ENCODE data around the gene MSTO1.
"Not testable (repeated sequence)": the region's sequence is repeated elsewhere in the genome, so short reads cannot be mapped to it uniquely, and the experiment has no call there.

Gene MSTO1

GRCh38 chr1:155596864-155597263 is 13.2 kb upstream of the MSTO1 start:
- Mint-ChIP-seq H3K36me3 (ENCODE audit: low read depth) (no peaks in the 10 kb centered on the region), H3K4me3 (no peak overlapping the region), H3K27ac (no peak overlapping the region), H3K9me3 (no peaks in the 10 kb centered on the region), H3K4me1 (ENCODE audit: low read depth) (peaks cover 13% of the 10 kb centered on the region), H3K27me3 (no peaks in the 10 kb centered on the region)

GRCh38 chr1:155598842-155599331 is 11.1 kb upstream of the MSTO1 start:
- Mint-ChIP-seq H3K27ac (peak overlapping the region; percentile 66), H3K4me3 (peak overlapping the region; percentile 71), H3K9me3 (no peaks in the 10 kb centered on the region), H3K27me3 (no peaks in the 10 kb centered on the region), H3K36me3 (ENCODE audit: low read depth) (no peaks in the 10 kb centered on the region), H3K4me1 (ENCODE audit: low read depth) (peaks cover 11% of the 10 kb centered on the region)

GRCh38 chr1:155599828-155600572 is 10.0 kb upstream of the MSTO1 start:
- not testable (repeated sequence) for H3K36me3 Mint-ChIP-seq (ENCODE audit: low read depth); H3K4me3 Mint-ChIP-seq; H3K27ac Mint-ChIP-seq; H3K27me3 Mint-ChIP-seq; H3K9me3 Mint-ChIP-seq
- peaks cover 11% of the 10 kb centered on the region for H3K4me1 Mint-ChIP-seq (ENCODE audit: low read depth)

- H3K9me3 Mint-ChIP-seq = no peaks in the 10 kb centered on the region
- no peaks in the 10 kb centered on the region for H3K27me3 Mint-ChIP-seq
- H3K4me1 Mint-ChIP-seq (ENCODE audit: low read depth) = peaks cover 12% of the 10 kb centered on the region
- no peak overlapping the region for H3K27ac Mint-ChIP-seq
- H3K36me3 Mint-ChIP-seq (ENCODE audit: low read depth) = peaks cover 9% of the 10 kb centered on the region
- no peak overlapping the region for H3K4me3 Mint-ChIP-seq
Observed at GRCh38 chr1:155607708-155608107, 2.3 kb upstream of the MSTO1 start.

- Mint-ChIP-seq H3K27ac (no peak overlapping the region), H3K4me3 (peak overlapping the region; percentile 59), H3K36me3 (ENCODE audit: low read depth) (peaks cover 14% of the 10 kb centered on the region), H3K27me3 (no peaks in the 10 kb centered on the region), H3K4me1 (ENCODE audit: low read depth) (peaks cover 13% of the 10 kb centered on the region), H3K9me3 (no peaks in the 10 kb centered on the region)
Observed at GRCh38 chr1:155608888-155609225, 1.2 kb upstream of the MSTO1 start.

- not testable (repeated sequence) for H3K27me3 Mint-ChIP-seq, H3K9me3 Mint-ChIP-seq
- Mint-ChIP-seq H3K4me1 (ENCODE audit: low read depth) (peaks cover 13% of the 10 kb centered on the region), H3K4me3 (peak overlapping the region; percentile 94), H3K27ac (peak overlapping the region; percentile 95), H3K36me3 (ENCODE audit: low read depth) (peaks cover 21% of the 10 kb centered on the region)
Observed at GRCh38 chr1:155610257-155610647, 234 bp downstream of the MSTO1 start.

GRCh38 chr1:155613226-155613625 is 3.2 kb downstream of the MSTO1 start:
- peaks cover 13% of the 10 kb centered on the region for H3K4me1 Mint-ChIP-seq (ENCODE audit: low read depth)
- not testable (repeated sequence) for H3K4me3 Mint-ChIP-seq, H3K27me3 Mint-ChIP-seq, H3K9me3 Mint-ChIP-seq
- peak overlapping the region; percentile 32 for H3K27ac Mint-ChIP-seq
- peaks cover 24% of the 10 kb centered on the region for H3K36me3 Mint-ChIP-seq (ENCODE audit: low read depth)

- Mint-ChIP-seq H3K4me1 (ENCODE audit: low read depth) (no peaks in the 10 kb centered on the region), H3K27ac (no peak overlapping the region), H3K36me3 (ENCODE audit: low read depth) (no peaks in the 10 kb centered on the region), H3K9me3 (no peaks in the 10 kb centered on the region), H3K4me3 (no peak overlapping the region), H3K27me3 (no peaks in the 10 kb centered on the region)
Observed at GRCh38 chr1:155622191-155622590, 12.2 kb downstream of the MSTO1 start.

- no peaks in the 10 kb centered on the region for H3K9me3 Mint-ChIP-seq
Observed at GRCh38 chr1:155623357-155623756, 13.3 kb downstream of the MSTO1 start.

GRCh38 chr1:155626428-155626827 is 16.4 kb downstream of the MSTO1 start:
- H3K4me3 Mint-ChIP-seq; H3K4me1 Mint-ChIP-seq (ENCODE audit: low read depth); H3K27ac Mint-ChIP-seq; H3K36me3 Mint-ChIP-seq (ENCODE audit: low read depth); H3K9me3 Mint-ChIP-seq; H3K27me3 Mint-ChIP-seq: not testable (repeated sequence)

More at GRCh38 chr1:155623357-155623756, 13.3 kb downstream of the MSTO1 start:
- H3K27me3 Mint-ChIP-seq = no peaks in the 10 kb centered on the region
- H3K4me1 Mint-ChIP-seq (ENCODE audit: low read depth) = no peaks in the 10 kb centered on the region
- H3K27ac Mint-ChIP-seq = no peak overlapping the region
- H3K4me3 Mint-ChIP-seq = no peak overlapping the region
- H3K36me3 Mint-ChIP-seq (ENCODE audit: low read depth) = no peaks in the 10 kb centered on the region

GRCh38 chr1:155636397-155637153 is 26.6 kb downstream of the MSTO1 start:
- H3K4me3 Mint-ChIP-seq = peak overlapping the region; percentile 94
- no peaks in the 10 kb centered on the region for H3K27me3 Mint-ChIP-seq
- peaks cover under 1% of the 10 kb centered on the region for H3K36me3 Mint-ChIP-seq (ENCODE audit: low read depth)
- peaks cover 3% of the 10 kb centered on the region for H3K9me3 Mint-ChIP-seq
- peaks cover 23% of the 10 kb centered on the region for H3K4me1 Mint-ChIP-seq (ENCODE audit: low read depth)
- H3K27ac Mint-ChIP-seq = peak overlapping the region; percentile 97

GRCh38 chr1:155640367-155640766 is 30.3 kb downstream of the MSTO1 start:
- Mint-ChIP-seq H3K9me3 (peaks cover 16% of the 10 kb centered on the region), H3K4me3 (no peak overlapping the region), H3K4me1 (ENCODE audit: low read depth) (peaks cover 23% of the 10 kb centered on the region), H3K27me3 (no peaks in the 10 kb centered on the region), H3K36me3 (ENCODE audit: low read depth) (peaks cover 10% of the 10 kb centered on the region), H3K27ac (no peak overlapping the region)

- not testable (repeated sequence) for H3K4me3 Mint-ChIP-seq; H3K27me3 Mint-ChIP-seq; H3K27ac Mint-ChIP-seq; H3K4me1 Mint-ChIP-seq (ENCODE audit: low read depth); H3K36me3 Mint-ChIP-seq (ENCODE audit: low read depth)
- peaks cover 16% of the 10 kb centered on the region for H3K9me3 Mint-ChIP-seq
Observed at GRCh38 chr1:155642559-155643180, 32.7 kb downstream of the MSTO1 start.

- H3K4me1 Mint-ChIP-seq (ENCODE audit: low read depth) = peaks cover under 1% of the 10 kb centered on the region
- peaks cover 10% of the 10 kb centered on the region for H3K36me3 Mint-ChIP-seq (ENCODE audit: low read depth)
- H3K27ac Mint-ChIP-seq = no peak overlapping the region
- no peaks in the 10 kb centered on the region for H3K27me3 Mint-ChIP-seq
- H3K9me3 Mint-ChIP-seq = peaks cover 16% of the 10 kb centered on the region
- H3K4me3 Mint-ChIP-seq = no peak overlapping the region
Observed at GRCh38 chr1:155643230-155643629, 33.2 kb downstream of the MSTO1 start.

- H3K9me3 Mint-ChIP-seq = peaks cover 16% of the 10 kb centered on the region
- peaks cover 10% of the 10 kb centered on the region for H3K36me3 Mint-ChIP-seq (ENCODE audit: low read depth)
- no peak overlapping the region for H3K27ac Mint-ChIP-seq
- peaks cover 4% of the 10 kb centered on the region for H3K4me1 Mint-ChIP-seq (ENCODE audit: low read depth)
- H3K27me3 Mint-ChIP-seq = no peaks in the 10 kb centered on the region
- no peak overlapping the region for H3K4me3 Mint-ChIP-seq
Observed at GRCh38 chr1:155645034-155645598, 35.1 kb downstream of the MSTO1 start.
